Calu3 (cell line): ENCODE measurements around the gene GOLGA6D. TPM values are rescaled to one million over a fixed set of nuclear protein-coding genes. Genes with fewer than 3 reads are reported as not detected.
"Not testable (repeated sequence)": the region's sequence is repeated elsewhere in the genome, so short reads cannot be mapped to it uniquely, and the experiment has no call there.

Source experiments
- BruUV-seq: library from RNA; stranded (reverse); fragments of 400-500 nt; replicated peaks from 2 replicates; lab custom pipeline; 2021; lab: Mats Ljungman, UMichigan
- CTCF ChIA-PET: fragments of 300-600 bp; sonication (Branson Sonifier 250); formaldehyde crosslinking; loops from one replicate; lab custom pipeline; 2022; ENCODE audit warnings: antibody characterized with exemption; lab: Charles Lee
- DNase-seq: peaks from one replicate; pipeline ENCODE4 v3.0.0; 2022
- H3K27ac Mint-ChIP-seq: one replicate; pipeline ENCODE4 v1.8.0; 2022; ENCODE audit warnings: mixed read lengths; ENCODE audit not compliant: unreplicated experiment
- H3K27me3 Mint-ChIP-seq: one replicate; pipeline ENCODE4 v1.8.0; 2022; ENCODE audit warnings: mixed read lengths; ENCODE audit not compliant: unreplicated experiment
- H3K36me3 Mint-ChIP-seq: one replicate; pipeline ENCODE4 v1.8.0; 2022; ENCODE audit warnings: mild to moderate bottlenecking, moderate library complexity, mixed read lengths; ENCODE audit not compliant: insufficient read depth, unreplicated experiment
- H3K4me1 Mint-ChIP-seq: one replicate; pipeline ENCODE4 v1.8.0; 2022; ENCODE audit warnings: mild to moderate bottlenecking, low read depth, mixed read lengths; ENCODE audit not compliant: unreplicated experiment
- H3K4me3 Mint-ChIP-seq: one replicate; pipeline ENCODE4 v1.8.0; 2022; ENCODE audit warnings: mild to moderate bottlenecking, low read depth, moderate library complexity, mixed read lengths; ENCODE audit not compliant: unreplicated experiment
- H3K9me3 Mint-ChIP-seq: one replicate; pipeline ENCODE4 v1.8.0; 2022; ENCODE audit warnings: low read depth, mixed read lengths; ENCODE audit not compliant: unreplicated experiment
- intact Hi-C: fragments of 100-400 bp; cut with micrococcal nuclease; formaldehyde crosslinking; loops from one replicate; pipeline ENCODE4 v1.10.0; 2022; ENCODE audit not compliant: unreplicated experiment
- total RNA-seq: library from RNA; stranded (reverse); gene quantifications from 2 replicates; pipeline ENCODE4 v1.2.3, GENCODE V29; 2022
- TF ChIP-seq, protein P1 (sequence below): fragments of 200-600 bp; IDR thresholded peaks from one replicate; pipeline ENCODE4 v1.8.0; 2022; ENCODE audit warnings: antibody characterized with exemption; ENCODE audit not compliant: unreplicated experiment

The GOLGA6D gene
- total RNA-seq, 1 experiment from 2014 or later, result not detected

DNA sequence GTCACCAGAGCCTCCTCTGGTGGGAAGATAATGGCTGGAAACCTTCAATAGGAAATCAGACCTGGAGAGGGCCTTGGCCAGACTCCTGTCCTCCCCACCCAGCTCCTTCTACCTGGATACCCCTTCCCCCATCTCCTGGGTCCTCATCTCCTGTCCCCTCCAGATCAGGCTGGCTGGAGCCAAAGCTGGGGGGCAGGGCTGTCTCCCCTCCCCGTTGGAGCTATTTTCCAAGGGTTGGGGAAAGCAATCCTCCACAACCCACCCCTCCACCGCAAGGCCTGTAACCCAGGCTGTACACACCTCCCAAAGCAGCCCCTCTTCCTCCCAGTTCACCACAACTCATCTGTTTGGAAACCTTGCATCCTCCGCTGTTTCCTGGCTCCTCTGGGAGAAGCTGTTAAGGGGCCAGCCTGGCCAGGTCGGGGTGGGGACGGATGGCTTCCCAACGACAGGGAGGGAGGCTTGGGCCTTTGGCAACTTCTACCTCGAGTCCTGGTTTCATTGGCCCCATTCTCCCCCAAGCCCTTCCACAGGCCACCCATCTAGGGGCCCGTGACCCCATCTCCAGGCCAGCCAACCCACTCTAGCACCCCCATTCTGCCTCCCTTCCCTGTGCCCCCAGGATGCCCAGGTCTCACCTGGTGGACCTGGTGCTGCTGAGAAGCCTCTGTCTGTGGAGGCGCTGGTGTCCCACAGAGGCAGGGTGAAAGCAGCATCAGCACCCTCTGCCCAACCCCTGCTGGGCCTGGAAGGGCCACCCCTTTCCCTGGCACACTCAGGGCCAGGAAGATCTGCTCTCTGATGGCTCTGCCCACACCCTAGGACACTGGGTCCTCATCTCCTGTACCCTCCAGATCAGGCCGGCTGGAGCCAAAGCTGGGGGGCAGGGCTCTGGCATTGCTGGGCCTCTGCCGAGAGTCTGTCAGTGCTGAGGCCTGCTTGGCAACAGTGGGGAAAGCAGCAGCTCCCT is 46.6 kb upstream of the GOLGA6D start:
- H3K4me1 Mint-ChIP-seq, result no peaks in the 10 kb centered on the region
- peaks cover 87% of the 10 kb centered on the region for H3K27me3 Mint-ChIP-seq
- no peaks in the 10 kb centered on the region for H3K9me3 Mint-ChIP-seq
- CTCF ChIA-PET, result no interaction called here
- H3K36me3 Mint-ChIP-seq, result peaks cover 5% of the 10 kb centered on the region
- H3K4me3 Mint-ChIP-seq, result no peak overlapping the region
- DNase-seq, result no peak
- intact Hi-C loops, result loop anchor here (10.0 kb wide), 1 partner anchor 69 kb away; no protein-coding TSS in a partner anchor
- TF ChIP-seq, protein P1, sequence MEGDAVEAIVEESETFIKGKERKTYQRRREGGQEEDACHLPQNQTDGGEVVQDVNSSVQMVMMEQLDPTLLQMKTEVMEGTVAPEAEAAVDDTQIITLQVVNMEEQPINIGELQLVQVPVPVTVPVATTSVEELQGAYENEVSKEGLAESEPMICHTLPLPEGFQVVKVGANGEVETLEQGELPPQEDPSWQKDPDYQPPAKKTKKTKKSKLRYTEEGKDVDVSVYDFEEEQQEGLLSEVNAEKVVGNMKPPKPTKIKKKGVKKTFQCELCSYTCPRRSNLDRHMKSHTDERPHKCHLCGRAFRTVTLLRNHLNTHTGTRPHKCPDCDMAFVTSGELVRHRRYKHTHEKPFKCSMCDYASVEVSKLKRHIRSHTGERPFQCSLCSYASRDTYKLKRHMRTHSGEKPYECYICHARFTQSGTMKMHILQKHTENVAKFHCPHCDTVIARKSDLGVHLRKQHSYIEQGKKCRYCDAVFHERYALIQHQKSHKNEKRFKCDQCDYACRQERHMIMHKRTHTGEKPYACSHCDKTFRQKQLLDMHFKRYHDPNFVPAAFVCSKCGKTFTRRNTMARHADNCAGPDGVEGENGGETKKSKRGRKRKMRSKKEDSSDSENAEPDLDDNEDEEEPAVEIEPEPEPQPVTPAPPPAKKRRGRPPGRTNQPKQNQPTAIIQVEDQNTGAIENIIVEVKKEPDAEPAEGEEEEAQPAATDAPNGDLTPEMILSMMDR, result no peak
- no peak overlapping the region for H3K27ac Mint-ChIP-seq
- BruUV-seq, result no TSS peak

DNA sequence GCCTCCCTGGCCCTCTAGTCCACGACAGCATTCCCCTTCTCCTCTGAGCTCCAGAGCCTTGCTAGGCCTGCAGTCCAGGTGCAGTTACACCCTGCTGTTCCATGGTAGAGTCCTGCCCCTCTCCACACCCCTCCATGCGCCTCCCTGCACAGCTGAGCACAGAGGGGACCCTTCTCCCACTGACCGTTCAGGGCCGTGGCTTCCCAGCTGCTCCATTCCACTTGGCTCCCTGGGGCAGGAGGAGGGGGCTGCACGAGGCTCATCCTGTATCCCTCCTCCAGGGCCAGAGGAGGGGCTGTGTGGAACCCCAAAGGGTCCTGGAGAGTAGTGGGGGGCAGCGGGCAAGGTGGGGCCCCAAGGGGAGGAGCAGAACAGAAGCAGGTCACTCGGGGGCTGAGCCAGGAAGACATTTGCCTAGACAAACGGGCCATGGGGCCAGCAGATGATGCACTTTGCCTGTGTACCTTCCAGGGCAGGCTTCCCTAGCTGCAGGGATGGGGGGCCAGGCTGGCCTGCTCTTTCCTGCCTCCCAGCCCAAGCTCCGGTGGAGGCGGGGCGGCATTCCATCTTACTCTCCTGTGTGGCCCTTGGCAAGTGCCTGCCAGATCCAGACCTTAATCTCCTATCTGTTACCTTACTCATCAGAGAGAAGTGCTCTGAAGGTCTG is 45.2 kb upstream of the GOLGA6D start:
- DNase-seq, result no peak
- Mint-ChIP-seq H3K4me3 (no peak overlapping the region), H3K9me3 (no peaks in the 10 kb centered on the region), H3K27me3 (peaks cover 80% of the 10 kb centered on the region), H3K36me3 (no peaks in the 10 kb centered on the region), H3K4me1 (no peaks in the 10 kb centered on the region), H3K27ac (no peak overlapping the region)
- TF ChIP-seq, protein P1, result no peak
- CTCF ChIA-PET, result no interaction called here
- intact Hi-C loops, result loop anchor here (10.0 kb wide), 1 partner anchor 67 kb away; no protein-coding TSS in a partner anchor
- no TSS peak for BruUV-seq

DNA sequence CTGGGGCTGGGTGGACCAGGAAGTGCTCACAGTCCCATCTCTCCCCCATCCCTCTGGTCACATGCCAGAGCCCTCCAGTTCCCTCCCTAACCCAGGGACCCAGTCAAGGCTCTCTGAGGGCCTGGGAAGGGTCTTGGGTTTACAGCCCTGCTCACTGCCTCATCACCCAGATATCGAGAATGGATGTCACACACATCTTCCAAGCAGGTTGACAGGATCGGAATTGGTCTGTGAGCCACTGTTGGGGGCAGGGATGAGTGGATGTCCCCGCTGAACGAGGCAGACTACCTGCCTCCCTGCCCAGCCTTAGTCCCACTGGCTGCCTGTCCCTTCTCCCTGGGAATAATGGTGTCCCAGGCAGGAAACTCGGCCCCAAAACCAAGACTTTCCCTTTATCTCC is 44.5 kb upstream of the GOLGA6D start:
- no TSS peak for BruUV-seq
- Mint-ChIP-seq H3K4me3 (no peak overlapping the region), H3K27ac (no peak overlapping the region), H3K27me3 (peaks cover 73% of the 10 kb centered on the region), H3K9me3 (no peaks in the 10 kb centered on the region), H3K36me3 (no peaks in the 10 kb centered on the region), H3K4me1 (no peaks in the 10 kb centered on the region)
- CTCF ChIA-PET, result interaction anchor here (0.6 kb wide), 1 partner anchor 864 kb away, joined by 4 read pairs; no protein-coding TSS in a partner anchor
- DNase-seq, result no peak
- intact Hi-C loops, result loop anchor here (10.0 kb wide), 1 partner anchor 67 kb away; no protein-coding TSS in a partner anchor
- TF ChIP-seq, protein P1, result no peak

DNA sequence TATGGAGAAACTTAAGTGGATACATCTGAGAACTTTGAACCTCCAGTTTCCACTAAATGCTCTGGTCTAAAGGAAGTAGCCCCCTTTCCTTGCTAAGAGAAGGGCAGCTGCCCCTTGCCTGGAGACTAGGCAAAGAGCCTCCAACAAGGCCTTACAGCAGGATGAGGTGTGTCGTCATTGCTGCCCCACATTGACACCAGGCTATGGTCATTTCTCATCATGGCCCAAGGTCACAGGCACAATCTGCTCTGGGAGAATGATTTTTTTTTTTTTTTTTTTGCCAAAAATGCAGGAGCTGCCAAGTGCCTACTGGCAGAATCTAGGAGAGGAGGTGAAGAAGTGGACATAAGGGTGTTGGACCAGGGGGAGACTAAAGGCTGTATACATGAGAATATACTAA is 36.9 kb upstream of the GOLGA6D start:
- BruUV-seq, DNase-seq, H3K9me3 Mint-ChIP-seq, H3K4me3 Mint-ChIP-seq, CTCF ChIA-PET, H3K36me3 Mint-ChIP-seq, H3K27ac Mint-ChIP-seq, intact Hi-C loops, H3K4me1 Mint-ChIP-seq: not testable (repeated sequence)
- peaks cover 74% of the 10 kb centered on the region for H3K27me3 Mint-ChIP-seq

DNA sequence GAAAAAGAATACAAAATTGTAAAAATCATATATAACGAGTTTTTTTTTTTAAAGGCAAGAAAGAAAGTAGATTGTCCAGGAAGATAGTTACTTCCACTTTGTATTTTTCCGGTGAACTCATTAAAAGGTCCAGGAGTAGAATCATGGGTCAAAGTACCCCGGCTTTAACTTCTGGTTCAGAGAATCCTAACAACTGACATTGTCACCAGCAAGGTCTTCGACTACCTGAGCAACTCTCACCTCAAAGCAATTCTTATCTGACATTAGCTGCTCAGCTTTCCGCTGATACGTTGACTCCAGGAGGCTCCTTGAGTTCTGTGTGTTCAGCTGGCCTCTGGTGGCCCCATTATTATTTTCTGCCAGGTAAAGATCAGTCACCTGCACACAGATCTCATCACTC is 33.6 kb upstream of the GOLGA6D start:
- H3K9me3 Mint-ChIP-seq, intact Hi-C loops, CTCF ChIA-PET, H3K27ac Mint-ChIP-seq, DNase-seq, H3K36me3 Mint-ChIP-seq, H3K4me1 Mint-ChIP-seq, H3K4me3 Mint-ChIP-seq, BruUV-seq: not testable (repeated sequence)
- peaks cover 91% of the 10 kb centered on the region for H3K27me3 Mint-ChIP-seq
